ENCODE data around the gene ADGRV1.

GRCh38 chr5:91186101-91186500 is 627.5 kb downstream of the ADGRV1 start:
- TF ChIP-seq FOXM1 (IDR thresholded peaks at IDR 0.05; ENCODE audit: borderline replicate concordance, low read depth) (no peak), EP300 (IDR thresholded peaks at IDR 0.05; ENCODE audit: borderline replicate concordance) (no peak), YY1 (IDR thresholded peaks at IDR 0.05; ENCODE audit: low read depth) (no peak), TAF1 (IDR thresholded peaks at IDR 0.05; ENCODE audit: low read depth) (no peak), CEBPB (IDR thresholded peaks at IDR 0.05) (no peak), MAX (IDR thresholded peaks at IDR 0.05) (no peak), TCF12 (IDR thresholded peaks at IDR 0.05; ENCODE audit: low read depth) (no peak), REST (IDR thresholded peaks at IDR 0.05; ENCODE audit: low read depth) (no peak)
